ENCODE data around the gene RPA3.

The RPA3 gene

DNA sequence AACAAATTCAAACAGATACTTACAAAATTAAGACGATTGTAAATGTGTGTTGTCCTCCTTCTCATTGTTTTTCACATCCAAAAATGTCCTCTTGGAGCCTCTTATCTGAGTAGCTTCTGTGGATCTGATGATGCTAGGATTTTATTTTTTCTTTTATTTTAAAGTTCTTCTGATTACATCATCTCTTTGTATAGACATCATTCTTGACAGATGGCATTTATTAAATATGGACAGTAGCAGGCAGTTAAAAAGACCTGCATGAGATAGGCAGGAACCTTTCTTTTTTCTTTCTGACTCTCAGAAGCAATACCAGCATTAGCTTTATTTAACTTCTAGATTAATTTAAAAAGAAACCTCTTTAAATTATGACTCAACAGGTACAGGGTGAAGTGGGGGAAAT, at the start of gene RPA3:
Gene RPA3, minus strand, starts transcription at position 116 of the 400 bp plus-strand sequence. CDS start 78,189 bp downstream, outside the sequence.
- DNase-seq, result peak; percentile 43

DNA sequence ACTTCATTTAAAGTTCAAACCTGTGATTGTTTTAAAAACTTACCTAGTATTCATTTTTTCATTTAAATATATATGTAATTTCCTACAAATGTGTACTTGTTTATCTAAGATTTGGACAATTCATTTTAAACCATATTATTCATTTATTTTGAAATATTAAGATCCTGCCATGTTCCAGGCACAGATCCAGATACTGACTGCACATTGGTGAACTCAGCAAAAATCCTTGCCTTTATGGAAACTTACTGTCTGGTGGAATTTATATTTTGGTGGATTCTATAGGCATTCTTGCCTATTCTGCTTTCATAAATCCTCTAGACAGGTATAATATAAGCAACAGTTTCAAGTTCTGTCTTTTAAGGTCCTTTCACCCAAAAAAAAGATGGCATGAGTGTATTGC, 48.3 kb upstream of the RPA3 start:
- no peak for DNase-seq

DNA sequence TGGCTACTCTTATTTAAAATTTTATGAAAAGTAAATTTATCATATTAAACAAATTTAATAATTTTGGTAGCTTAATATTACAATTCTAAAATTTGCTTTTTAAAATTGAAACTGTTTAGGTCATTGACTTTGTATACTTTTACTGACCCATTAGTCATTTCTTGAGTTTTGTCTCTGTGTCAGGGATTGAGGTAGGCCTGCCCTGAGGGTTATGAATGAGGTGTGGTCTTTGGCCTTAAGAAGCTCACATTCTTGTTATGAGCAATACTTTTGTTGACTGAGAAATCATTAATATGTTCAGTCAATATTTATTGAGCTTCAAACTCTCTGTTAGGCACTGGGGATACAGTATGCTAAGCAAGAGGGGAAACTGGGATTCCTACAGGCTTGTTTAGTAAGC, 47.0 kb upstream of the RPA3 start:
- DNase-seq, result no peak

DNA sequence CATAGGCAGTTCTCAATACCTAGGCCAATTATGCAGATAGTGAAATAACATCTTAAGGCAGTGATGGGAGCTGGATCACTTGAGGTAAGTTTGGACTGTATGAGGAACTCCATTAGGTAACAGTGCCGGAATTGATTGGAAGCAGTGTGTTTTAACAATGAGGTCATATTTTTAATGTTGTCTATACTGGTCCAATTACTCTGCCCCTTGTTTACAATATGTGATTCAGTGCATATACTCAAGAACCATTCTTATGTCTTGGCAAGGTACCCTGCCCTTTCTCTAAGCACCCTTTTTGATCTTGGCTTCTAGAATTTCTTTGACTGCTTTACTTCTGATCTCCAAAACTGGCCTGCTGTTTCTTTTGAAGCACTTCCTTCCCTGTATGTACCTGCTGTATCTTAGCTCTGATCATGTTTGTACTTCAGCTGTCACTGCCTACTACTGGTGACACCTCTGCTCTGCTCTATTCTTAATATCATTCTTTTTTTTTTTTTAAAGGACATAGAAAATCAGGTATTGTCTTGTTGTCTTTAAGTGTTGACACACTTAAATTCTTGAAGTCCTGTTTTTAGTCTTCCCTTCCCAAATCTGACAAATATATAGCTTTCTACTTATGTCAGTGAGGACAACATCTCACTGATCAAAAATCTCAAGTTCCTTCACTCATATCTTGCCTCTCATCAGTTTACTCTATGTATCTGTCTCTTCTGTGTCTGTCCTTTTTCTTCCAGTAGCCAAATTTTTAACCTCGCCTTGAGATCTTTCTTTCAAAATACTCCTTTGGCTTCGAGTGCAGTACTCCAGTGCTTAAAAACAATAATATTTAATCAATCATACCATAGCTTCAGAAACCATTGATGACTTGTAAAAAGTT, 46.4 kb upstream of the RPA3 start:
- DNase-seq, result peak; percentile 52

DNA sequence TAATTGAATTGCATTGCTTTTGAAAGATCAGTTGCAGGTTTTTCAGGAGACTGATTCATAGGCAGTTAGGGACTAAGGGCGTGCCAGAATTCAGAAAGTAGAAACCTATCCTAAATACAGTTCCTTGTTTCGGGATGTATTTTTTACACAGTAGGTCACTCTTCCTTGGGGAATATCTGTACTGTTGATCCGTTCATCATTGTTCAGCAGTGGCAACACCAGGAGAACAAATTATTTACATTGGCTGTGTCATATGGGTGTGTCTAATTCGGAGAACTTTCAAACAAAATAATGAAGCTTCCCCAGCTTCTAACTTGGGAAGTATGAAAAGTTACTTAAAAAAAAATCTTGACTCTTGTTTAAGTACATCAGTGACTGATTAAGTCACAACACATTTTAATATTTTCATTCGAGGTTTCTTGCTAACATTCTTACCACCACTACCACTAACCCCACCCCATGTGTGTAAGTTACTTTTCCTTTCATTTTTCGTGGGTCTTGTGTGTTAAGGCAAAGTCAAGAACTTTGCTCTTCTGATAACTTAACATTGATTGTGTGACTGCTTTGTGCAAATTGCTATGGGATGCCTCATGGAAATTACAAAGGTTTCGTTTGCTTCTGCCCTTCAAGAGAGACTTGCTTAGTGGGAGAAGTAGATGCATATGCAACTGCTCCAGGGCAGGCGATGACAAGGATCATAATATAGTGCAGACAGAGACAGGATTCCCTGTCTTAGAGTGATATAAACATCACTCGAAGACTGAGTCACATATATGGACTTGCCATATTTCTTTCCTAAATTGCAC, 43.8 kb upstream of the RPA3 start:
- no peak for DNase-seq

DNA sequence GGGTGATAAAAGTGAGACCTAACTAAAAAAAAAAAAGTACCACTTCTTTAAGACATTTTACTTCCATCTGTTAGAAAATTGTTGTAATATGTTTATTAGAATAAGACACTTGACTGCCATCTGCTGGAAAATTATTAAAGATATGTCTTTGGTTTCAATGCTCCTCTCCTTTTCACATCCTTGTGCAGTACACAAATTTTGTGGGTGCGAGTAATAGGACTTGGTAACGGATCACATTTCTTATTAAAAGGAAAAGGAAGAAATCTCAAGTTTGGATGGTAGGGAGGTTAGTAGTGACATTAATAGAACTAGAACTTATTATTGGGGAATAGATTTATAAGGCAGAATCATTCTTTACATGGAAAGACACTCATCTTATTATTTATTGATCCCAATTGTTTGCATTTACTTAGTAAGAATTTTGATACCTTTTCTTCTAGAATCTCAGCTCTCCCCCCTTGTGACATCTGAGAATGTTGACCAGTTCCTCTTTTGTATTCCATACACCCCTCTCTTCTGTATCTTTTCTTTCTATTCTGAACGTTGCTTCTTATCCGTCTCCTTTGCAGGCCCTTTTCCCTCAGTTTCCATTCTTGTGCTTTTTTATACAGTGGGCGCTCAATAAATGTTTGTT, 43.0 kb upstream of the RPA3 start:
- peak; percentile 71 for DNase-seq

DNA sequence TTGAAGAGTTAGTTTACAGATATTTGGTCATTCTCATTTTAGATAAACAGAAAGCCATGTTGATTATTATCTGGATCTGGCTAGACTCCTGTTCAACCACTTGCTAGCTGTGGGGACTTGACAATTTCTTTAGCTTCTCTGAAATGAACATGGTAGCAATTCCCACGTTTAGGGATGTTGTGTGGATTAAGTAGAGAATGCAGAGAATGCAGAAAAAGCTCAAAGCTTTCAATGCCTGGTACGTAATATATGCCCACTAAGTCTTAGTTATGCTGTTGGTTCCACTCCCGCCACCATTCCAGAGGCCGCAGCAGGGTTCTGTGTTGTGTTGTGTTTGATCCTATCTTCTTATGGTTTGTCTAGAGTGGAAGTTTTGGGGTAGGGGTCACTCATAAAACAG, 39.2 kb upstream of the RPA3 start:
- no peak for DNase-seq

DNA sequence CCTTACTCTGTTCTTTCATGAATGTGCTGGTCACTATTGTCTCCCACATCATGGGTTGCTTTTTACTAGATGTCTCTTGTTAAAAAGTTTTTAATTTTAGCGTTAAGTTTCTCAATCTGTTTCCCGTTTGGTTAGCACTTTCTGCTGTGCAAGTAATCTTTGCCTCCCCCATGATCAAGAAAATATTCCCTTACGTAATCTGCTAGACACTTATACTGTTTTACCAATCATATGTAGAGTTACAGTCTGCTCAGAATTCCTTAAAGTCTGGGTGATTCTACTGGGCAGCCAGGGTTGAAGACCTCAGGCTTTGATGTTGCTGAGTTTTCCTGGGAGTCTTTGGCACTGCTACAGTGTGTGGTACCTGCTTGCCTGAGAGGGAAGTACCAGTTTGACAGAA, 38.2 kb upstream of the RPA3 start:
- DNase-seq, result no peak

DNA sequence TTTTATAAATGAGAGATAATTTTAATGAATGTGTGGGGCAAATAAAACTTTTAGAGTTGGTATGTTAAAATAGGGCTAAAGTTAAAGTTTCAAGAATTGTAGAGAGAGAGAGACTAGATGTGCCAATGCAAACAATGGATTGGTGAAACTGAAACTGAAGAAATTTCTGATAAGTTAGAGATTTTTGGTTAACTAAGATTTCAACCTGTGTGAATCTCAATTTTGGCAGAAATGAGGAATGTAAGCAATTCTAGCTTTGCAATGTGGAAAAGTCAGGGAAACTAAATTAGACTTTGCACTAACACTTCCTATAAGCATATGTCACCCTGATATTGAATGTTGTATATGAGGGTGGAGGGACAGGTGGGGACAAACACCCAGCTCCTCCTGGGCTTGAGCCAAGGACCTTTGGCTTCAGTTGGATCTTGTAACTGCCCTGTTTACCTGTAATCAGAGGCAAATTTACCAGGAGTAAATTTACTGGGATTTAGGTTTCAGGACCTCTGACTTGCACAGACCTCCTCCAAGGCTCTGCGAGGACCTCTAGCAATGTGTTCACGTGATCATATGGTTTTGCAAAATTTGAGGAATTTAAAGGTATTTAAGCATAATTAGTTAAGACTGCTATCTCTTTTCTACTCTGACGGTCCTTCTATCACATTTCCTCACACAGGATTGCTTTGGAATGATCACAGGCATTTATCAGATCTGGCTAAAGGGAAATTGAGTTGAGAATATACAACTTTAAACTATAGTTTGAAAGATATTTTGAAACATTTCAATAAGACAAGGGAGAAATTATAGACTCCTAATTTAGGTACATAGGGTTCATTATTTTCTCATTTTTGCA, 33.1 kb upstream of the RPA3 start:
- DNase-seq, result no peak

DNA sequence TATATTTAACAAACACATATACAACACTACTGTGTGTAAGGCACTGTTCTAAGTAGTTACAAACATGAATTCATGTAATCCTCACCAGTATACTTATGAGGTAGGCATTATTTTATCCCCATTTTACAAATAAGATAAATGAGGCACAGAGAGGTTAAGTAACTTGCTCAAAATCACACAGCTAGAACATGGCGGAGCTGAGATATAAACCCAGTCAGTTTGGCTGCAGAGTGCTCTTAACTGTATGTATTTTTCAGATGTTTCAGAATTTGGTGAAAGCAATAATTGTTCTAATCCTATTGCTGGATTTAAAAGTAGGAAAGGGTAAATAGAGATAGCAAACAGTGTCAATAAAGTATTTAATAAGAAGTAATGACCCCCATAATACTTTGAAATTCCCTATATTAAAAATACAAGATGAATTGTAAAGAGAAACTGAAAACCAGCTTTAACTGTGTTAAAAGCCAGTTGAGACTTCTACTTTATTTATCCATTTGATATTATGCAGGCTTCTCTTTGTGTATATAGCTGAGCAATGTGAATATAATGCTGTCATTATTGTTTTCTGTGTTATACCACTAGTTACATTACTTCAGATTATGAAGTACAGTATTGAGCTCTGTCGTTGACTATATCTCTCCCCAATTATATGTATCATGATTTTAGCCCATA, 32.3 kb upstream of the RPA3 start:
- no peak for DNase-seq

DNA sequence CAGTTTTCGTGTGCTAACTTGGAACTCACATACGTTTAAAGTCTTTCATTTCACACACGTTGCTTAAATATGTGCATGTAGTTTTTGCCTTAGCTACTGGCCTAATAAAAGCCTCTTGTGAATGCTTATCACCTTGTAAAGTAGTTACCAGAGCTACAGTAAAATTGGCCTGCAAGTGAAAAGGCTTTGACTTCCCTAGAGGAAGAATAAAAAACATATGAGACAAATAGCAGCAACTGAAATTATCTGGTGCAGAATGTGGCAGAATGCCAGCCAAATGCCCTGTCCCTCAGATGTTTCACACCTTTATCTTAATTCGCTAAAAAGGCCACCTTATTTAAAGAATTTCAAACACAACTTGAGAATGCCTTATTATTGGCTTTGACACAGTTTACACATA, 28.1 kb upstream of the RPA3 start:
- no peak for DNase-seq

DNA sequence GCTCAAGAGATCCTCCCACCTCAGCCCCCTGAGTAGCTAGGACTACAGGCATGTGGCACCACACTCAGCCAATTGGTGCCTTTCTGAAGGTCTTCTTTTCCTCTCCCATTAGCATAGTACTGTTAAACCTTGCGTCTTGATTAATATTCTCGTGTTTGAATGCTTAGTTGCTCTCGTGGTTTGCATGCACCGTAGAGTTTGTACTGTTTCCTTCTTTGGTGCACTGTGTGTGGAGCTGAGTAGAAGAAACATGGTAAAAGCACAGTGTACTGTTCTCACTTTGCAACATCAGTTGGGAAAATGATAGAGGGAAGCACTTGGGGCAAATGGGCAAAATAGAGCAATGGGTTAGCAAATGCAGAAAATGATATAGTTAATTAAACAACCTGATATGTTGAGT, 27.6 kb upstream of the RPA3 start:
- no peak for DNase-seq

DNA sequence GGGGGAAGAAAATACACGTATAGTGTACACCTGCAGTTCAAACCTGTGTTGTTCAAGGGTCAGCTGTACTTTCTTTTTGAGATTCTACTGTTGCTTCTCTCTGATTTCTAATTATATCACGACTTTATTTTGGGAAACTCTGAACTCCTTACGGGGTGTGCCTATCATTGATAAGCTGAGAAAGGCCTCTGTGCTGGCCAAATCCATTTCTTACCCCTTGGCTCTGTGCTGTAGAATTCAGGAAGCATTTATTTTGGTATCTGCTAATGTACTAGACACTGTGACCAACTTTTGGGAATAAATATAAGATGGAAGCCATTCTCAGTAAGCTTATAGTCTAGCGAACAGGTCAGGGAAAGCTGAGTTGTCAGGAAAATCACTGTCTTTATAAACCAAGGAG, 26.9 kb upstream of the RPA3 start:
- no peak for DNase-seq

DNA sequence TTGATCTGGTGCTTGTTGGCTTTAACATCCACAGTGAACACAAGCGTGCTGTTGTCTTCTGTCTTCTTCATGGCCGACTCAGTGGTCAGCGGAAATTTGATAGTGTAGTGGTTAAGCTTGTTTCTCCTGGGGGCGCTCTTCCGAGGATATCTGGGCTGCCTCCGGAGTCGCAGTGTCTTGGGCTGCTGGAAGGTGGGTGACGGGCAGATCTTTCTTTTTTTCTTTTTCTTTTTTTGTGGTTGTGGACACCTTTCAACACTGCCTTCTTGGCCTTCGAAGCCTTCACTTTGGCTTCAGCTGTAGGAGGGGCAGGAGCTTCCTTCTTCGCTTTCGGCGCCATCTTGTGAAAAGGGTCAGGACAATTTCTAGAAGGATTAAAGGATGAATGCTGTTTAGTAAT, 23.8 kb upstream of the RPA3 start:
- DNase-seq, result no peak

DNA sequence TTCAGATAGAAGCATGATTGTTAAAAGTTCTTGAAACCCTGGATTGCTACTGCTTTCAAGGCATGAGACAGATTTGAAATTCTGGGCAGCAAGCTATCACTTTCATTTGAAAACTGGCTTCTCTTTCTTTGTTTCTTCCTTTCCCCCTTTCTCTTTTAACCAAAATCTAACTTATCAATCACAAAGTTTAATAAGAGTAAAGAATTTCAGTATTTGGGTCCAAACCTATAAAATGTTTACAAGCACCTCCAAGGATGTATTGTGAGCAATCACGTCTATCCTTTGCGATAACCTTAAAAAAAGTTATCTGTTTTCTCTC, 21.6 kb upstream of the RPA3 start:
- no peak for DNase-seq

DNA sequence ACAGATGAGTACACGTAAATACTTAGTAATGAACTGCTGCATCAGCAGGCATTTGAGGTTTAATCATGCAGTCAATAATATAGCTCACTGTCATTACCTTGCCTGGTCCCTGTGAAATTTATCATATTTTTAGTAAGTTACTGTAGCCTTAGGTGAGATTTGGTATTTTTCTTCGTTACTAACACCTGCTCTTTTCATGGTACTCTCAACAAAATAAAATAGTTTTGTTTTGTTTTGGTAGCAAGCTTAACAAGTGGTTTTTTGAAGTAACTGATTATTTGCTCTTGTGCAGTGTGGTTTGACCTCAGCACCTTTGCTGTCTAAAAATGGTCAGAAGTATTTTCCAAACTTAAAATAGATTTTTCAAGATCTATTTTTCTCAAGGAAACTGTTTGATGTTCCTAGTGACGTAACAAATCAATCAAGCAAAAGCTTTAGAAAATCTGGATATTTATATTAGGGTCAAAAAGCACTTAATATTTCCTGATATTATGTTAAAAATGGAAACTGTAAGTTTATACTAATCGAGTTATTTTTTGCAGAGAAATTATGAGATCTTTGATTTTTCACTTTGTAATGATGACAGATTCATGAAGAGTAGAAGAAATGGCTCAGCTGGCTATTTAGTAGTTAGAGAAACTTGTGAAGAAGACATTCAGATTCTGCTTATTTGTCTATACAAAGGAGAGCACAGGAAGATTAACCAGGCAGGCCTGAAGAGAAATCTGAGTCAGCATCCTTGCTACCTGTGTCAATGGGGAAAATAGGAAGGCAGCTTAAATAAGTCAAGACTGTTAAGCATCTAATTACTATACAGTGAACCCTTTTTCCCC, 21.0 kb upstream of the RPA3 start:
- peak; percentile 34 for DNase-seq

DNA sequence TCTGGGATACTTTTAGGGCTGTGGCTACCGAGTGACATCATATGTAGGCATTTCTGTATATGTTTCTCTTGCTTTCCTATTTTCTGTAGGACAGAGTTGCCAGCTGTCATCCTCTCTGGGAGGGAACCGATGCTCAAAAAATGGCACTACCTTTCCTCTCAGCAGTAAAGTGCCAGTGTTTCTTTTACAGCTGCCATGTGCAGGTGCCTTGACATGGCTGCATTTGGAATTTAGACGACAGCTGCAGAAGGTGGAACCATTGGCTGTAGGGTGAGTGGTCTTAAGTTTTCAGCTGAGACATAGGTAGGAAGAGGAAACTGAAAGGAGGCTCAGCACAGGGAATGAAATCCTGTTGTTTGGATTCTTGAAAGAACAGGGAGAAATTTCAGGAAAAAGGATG, 20.2 kb upstream of the RPA3 start:
- peak; percentile 34 for DNase-seq

DNA sequence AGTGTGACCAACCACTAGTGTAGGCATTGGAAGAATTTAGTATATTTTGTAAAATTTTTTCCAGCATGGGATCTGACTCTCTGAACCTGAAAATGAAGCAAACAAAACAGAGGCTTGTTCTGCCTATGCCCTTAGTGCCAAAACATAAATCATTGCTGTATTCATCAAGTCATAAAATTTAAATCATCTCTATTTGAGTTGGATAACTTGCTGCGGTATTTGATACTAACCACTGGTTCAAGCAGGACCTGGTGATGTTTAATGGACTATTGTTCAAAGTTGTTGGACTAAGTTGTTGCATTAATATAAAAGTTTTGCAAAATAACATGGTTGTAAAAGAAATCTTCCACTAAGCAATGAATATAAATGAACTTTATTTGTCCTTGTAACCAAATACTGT, 19.8 kb upstream of the RPA3 start:
- no peak for DNase-seq

DNA sequence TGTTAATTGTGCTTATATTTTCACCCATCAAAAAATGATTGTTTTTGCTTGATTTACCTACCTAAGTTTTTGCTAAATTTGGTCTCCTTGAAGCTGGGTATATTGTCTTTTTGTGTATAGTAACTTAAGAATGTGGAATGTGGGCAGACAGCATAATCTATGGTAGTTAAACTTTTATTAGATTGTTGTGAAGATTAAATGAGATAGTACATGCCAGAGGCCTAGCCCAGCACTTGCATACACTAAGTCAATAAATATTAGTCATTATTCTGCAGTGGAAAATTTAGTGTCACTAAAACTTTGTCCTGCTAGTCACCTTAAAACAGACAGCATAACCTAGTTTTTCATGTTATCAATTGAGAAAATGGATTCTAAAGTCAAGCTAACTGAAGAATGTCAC, 19.3 kb upstream of the RPA3 start:
- DNase-seq, result no peak

DNA sequence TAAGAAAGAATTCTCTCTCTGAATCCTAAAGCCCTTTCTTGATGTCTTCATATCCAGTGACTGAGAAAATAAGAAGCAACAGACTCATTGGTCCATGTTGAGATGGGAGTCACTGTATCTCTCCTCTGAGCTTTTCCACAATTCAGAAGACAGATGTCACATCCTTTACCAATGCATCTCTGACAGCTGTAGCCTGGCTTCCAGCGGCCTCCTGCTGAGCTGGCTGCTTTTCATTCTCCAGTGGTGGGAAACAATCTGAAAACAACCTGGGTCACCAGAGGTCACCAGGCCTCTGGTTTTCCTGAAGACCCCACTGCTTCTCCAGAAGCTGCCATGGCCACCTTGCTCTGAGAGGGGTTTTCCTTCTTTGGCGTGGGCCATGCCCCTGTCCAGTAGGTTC, 18.3 kb upstream of the RPA3 start:
- DNase-seq, result peak; percentile 94

DNA sequence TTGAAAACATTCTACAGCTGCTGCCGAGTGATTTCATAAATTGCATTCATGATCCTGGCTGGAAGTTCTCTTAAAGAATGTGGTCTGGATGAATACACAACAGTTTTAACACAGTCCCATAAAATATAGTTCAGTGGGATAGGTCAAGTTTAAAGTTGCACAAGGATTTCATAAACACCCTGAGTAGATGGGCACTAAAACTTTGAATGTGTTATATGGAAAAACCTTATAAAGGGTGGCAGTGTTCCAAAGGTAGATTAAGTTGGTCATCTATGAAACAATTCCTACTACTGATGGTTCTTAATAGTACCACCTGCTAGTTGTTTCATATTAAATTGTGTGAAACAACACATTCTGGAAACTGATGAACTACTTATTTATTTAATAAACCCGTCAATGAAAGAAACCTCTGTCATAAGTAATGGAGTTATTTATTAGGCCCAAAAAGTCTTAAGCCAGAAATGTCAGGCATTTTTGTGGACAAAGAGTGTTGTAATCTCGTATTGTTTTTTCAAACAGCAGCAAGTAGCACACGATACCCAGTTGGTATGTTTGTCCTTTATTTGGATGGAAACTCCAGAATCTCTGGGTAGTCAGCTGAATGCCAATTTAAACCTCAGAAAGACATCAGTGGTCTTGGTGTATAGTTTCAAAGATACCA, 14.3 kb upstream of the RPA3 start:
- peak; percentile 37 for DNase-seq
